Measurements from ENCODE around the gene CNNM1. TPM values are rescaled to one million over a fixed set of nuclear protein-coding genes. Genes with fewer than 3 reads are reported as not detected.

CNNM1 gene
- total and polyA plus RNA-seq, 2 donors (not counting 3 experiments of a cell fraction or from before 2014, with no cell fraction given), result not detected

DNA sequence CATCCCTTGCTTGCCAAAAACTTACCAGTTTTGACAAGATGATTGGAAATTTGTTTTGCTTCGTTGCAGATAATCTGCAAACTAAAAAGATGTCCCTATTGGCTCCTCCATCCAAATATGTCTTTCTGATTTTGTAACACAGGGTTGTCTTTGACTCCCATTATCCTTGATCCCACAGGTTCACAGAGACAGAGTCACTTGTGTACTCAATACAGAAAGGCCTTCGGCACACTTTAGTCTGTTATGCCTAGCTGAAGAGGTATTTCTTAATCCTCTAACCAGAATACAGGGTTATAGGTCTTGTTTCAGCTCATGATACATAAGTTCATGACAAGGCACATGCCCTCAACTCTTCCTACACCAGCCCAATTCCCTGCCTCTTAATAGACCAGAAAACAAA is 10.7 kb upstream of the CNNM1 start:
- no peak overlapping the region for H3K4me3 ChIP-seq (replicated peaks in 1 of 3; ENCODE audit: insufficient read depth in 1 of 3, low read depth in 1 of 3, low read length in 3 of 3)
- dilution Hi-C loops (cut with MboI; ENCODE audit: extremely low pct_ligation_motif_present, low sequenced_read_pairs), result no loop called here

More for the DNA sequence above, 10.7 kb upstream of the CNNM1 start:
- no peaks in the 10 kb centered on the region for H3K79me2 ChIP-seq (ENCODE audit: control insufficient read depth, insufficient read depth, low read length)
- no peaks in the 10 kb centered on the region for H3K4me1 ChIP-seq (ENCODE audit: control insufficient read depth, extremely low read depth, insufficient read depth, low read length)
- H4K20me1 ChIP-seq (replicated peaks; ENCODE audit: control insufficient read depth, extremely low read depth, insufficient read depth, low read length), result no peaks in the 10 kb centered on the region
- no TSS peak for BruUV-seq (replicated peaks)
- no peak overlapping the region for H3K4me2 ChIP-seq (ENCODE audit: insufficient read depth, low read length)
- no peak overlapping the region for H3K27ac ChIP-seq (ENCODE audit: insufficient read depth, low read depth, low read length)
- intact Hi-C loops (cut with micrococcal nuclease), result no loop called here
- ChIA-PET CTCF (no interaction called here), POLR2A (no interaction called here)
- H3K27me3 ChIP-seq (ENCODE audit: control insufficient read depth in 2 of 2, insufficient read depth in 2 of 2, low read length in 2 of 2), result no peaks in the 10 kb centered on the region
- H3K9me3 ChIP-seq (replicated peaks; ENCODE audit: control insufficient read depth, insufficient read depth, low read length), result no peaks in the 10 kb centered on the region
- FAIRE-seq (no peak), DNase-seq (ENCODE audit: low read depth, low spot score) (no peak)
- H3K9me1 ChIP-seq (replicated peaks; ENCODE audit: control insufficient read depth, extremely low read depth, insufficient read depth, low read length), result no peaks in the 10 kb centered on the region
- TF ChIP-seq GATA2 (IDR thresholded peaks at IDR 0.05; ENCODE audit: insufficient read depth, insufficient read length, low read depth, low read length), result no peak
- TF ChIP-seq FOS (IDR thresholded peaks at IDR 0.05; ENCODE audit: borderline replicate concordance, insufficient read depth, low read length), result no peak
- no peak for TF ChIP-seq POLR2AphosphoS5 (IDR thresholded peaks at IDR 0.05; ENCODE audit: insufficient read depth, low read depth, low read length)
- TF ChIP-seq MYC (IDR thresholded peaks at IDR 0.05; ENCODE audit: low read depth, low read length), result no peak
- TF ChIP-seq, protein P1, sequence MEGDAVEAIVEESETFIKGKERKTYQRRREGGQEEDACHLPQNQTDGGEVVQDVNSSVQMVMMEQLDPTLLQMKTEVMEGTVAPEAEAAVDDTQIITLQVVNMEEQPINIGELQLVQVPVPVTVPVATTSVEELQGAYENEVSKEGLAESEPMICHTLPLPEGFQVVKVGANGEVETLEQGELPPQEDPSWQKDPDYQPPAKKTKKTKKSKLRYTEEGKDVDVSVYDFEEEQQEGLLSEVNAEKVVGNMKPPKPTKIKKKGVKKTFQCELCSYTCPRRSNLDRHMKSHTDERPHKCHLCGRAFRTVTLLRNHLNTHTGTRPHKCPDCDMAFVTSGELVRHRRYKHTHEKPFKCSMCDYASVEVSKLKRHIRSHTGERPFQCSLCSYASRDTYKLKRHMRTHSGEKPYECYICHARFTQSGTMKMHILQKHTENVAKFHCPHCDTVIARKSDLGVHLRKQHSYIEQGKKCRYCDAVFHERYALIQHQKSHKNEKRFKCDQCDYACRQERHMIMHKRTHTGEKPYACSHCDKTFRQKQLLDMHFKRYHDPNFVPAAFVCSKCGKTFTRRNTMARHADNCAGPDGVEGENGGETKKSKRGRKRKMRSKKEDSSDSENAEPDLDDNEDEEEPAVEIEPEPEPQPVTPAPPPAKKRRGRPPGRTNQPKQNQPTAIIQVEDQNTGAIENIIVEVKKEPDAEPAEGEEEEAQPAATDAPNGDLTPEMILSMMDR (IDR thresholded peaks at IDR 0.05; ENCODE audit: extremely low read depth in 1 of 2, insufficient read depth in 1 of 2, low read depth in 1 of 2, low read length in 2 of 2), result no peak
- no peak for TF ChIP-seq JUN (IDR thresholded peaks at IDR 0.05; ENCODE audit: borderline replicate concordance, insufficient read depth, insufficient read length, low read depth)
- no peak for TF ChIP-seq EZH2 (IDR thresholded peaks at IDR 0.05; ENCODE audit: borderline replicate concordance, low read depth, low read length, severe bottlenecking)
- TF ChIP-seq, protein P2, sequence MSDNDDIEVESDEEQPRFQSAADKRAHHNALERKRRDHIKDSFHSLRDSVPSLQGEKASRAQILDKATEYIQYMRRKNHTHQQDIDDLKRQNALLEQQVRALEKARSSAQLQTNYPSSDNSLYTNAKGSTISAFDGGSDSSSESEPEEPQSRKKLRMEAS (IDR thresholded peaks at IDR 0.05; ENCODE audit: insufficient read depth, insufficient read length), result no peak
- TF ChIP-seq POLR2A (IDR thresholded peaks at IDR 0.05; ENCODE audit: low read depth, low read length), result no peak
- H3K36me3 ChIP-seq (ENCODE audit: control insufficient read depth in 2 of 2, extremely low read depth in 1 of 2, insufficient read depth in 2 of 2, low read length in 2 of 2), result no peaks in the 10 kb centered on the region
- H2AFZ ChIP-seq (ENCODE audit: low read depth, low read length), result no peak overlapping the region
- H3K9ac ChIP-seq (replicated peaks; ENCODE audit: extremely low read depth, insufficient read depth, low read length), result no peak overlapping the region

Measured in endothelial cell of umbilical vein (primary cell).